Right lobe of liver (tissue), 4 donors: ENCODE results near the gene IFRD2.

Experiments
- CTCF ChIP-seq, 4 donors: fragments of 200-600 bp in 3 of 4; fragments of 450-650 bp in 1 of 4; IDR thresholded peaks; one replicate each; pipeline versions ENCODE4 v1.5.1 to v1.8.0; 2016 to 2022; ENCODE audit warnings: antibody characterized with exemption in 4 of 4, mild to moderate bottlenecking in 2 of 4
- POLR2A ChIP-seq: fragments of 450-650 bp; IDR thresholded peaks from one replicate; pipeline ENCODE4 v1.6.1; 2017; ENCODE audit warnings: antibody characterized with exemption, mild to moderate bottlenecking
- donor health status: DM: no; HTN: no; CAD: no.
- donor health status: DM: no; HTN: no; CAD: no.
- donor health status: DM: no; HTN: yes; CAD: no.

GRCh38 chr3:50265571-50265970 is 26.7 kb downstream of the IFRD2 start:
- TF ChIP-seq CTCF (IDR thresholded peaks at IDR 0.05) (no peak), POLR2A (no peak)
